Osteoblast (primary cell): ENCODE data around the gene OR2A2. TPM values are rescaled to one million over a fixed set of nuclear protein-coding genes. Genes with fewer than 3 reads are reported as not detected.

Experiments used
- DNase-seq: peaks from one replicate; pipeline ENCODE4 v3.0.0; 2011; ENCODE audit warnings: low spot score, mixed read lengths; ENCODE audit not compliant: insufficient read length; ENCODE audit errors: missing footprints
- H2AFZ ChIP-seq: 2 replicates; pipeline ENCODE4 v1.6.0; 2011; ENCODE audit warnings: mild to moderate bottlenecking, low read length
- H3K27ac ChIP-seq: 2 replicates; pipeline ENCODE4 v1.5.1; 2011; ENCODE audit warnings: mild to moderate bottlenecking, low read depth, low read length, moderate library complexity
- H3K27me3 ChIP-seq: 2 replicates; pipeline ENCODE4 v1.6.0; 2012; ENCODE audit warnings: mild to moderate bottlenecking, control low read depth, inconsistent platforms, low read length, moderate library complexity; ENCODE audit not compliant: insufficient read depth
- H3K36me3 ChIP-seq: 2 replicates; pipeline ENCODE4 v1.5.1; 2011; ENCODE audit warnings: mild to moderate bottlenecking, low read length, control low read depth, moderate library complexity; ENCODE audit not compliant: insufficient read depth
- H3K4me1 ChIP-seq: 2 replicates; pipeline ENCODE4 v1.5.1; 2011; ENCODE audit warnings: mild to moderate bottlenecking, low read length, control low read depth, moderate library complexity; ENCODE audit not compliant: insufficient read depth
- H3K4me2 ChIP-seq: 2 replicates; pipeline ENCODE4 v1.6.0; 2011; ENCODE audit warnings: mild to moderate bottlenecking, low read length; ENCODE audit not compliant: insufficient read depth
- H3K4me3 ChIP-seq: fragments of 200-600 bp; sonication (generic); 3 replicates; pipeline ENCODE4 v1.5.1; 2012; ENCODE audit warnings: mild to moderate bottlenecking, low read length, inconsistent platforms; ENCODE audit not compliant: insufficient read depth
- H3K79me2 ChIP-seq: 2 replicates; pipeline ENCODE4 v1.6.0; 2012; ENCODE audit warnings: mild to moderate bottlenecking, low read length, control low read depth, inconsistent platforms; ENCODE audit not compliant: insufficient read depth
- H3K9me3 ChIP-seq: 2 replicates; pipeline ENCODE4 v1.5.1; 2011; ENCODE audit warnings: low read depth, low read length, control low read depth
- H4K20me1 ChIP-seq: 2 replicates; pipeline ENCODE4 v1.6.0; 2012; ENCODE audit warnings: mild to moderate bottlenecking, low read length, control low read depth; ENCODE audit not compliant: insufficient read depth
- small RNA-seq: library from RNA; depleted of rRNA; stranded (forward); fragments of <200 nt; gene quantifications from one replicate; pipeline ENCODE3, GENCODE V24; 2012
- total RNA-seq: library from RNA; depleted of rRNA; stranded (reverse); fragments of >200 nt; gene quantifications from 2 replicates; pipeline ENCODE4 v1.2.3, GENCODE V29; 2012
- TF ChIP-seq, protein P1 (sequence below): IDR thresholded peaks from 2 replicates; pipeline ENCODE4 v1.5.1; 2011; ENCODE audit warnings: mild to moderate bottlenecking, low read depth, low read length, moderate library complexity; ENCODE audit errors: extremely low read depth

Gene OR2A2
- total RNA-seq, 1 donor = not detected

- TF ChIP-seq, protein P1, sequence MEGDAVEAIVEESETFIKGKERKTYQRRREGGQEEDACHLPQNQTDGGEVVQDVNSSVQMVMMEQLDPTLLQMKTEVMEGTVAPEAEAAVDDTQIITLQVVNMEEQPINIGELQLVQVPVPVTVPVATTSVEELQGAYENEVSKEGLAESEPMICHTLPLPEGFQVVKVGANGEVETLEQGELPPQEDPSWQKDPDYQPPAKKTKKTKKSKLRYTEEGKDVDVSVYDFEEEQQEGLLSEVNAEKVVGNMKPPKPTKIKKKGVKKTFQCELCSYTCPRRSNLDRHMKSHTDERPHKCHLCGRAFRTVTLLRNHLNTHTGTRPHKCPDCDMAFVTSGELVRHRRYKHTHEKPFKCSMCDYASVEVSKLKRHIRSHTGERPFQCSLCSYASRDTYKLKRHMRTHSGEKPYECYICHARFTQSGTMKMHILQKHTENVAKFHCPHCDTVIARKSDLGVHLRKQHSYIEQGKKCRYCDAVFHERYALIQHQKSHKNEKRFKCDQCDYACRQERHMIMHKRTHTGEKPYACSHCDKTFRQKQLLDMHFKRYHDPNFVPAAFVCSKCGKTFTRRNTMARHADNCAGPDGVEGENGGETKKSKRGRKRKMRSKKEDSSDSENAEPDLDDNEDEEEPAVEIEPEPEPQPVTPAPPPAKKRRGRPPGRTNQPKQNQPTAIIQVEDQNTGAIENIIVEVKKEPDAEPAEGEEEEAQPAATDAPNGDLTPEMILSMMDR = no peak
- Histone ChIP-seq H3K9me3 (no peaks in the 10 kb centered on the region), H3K27me3 (no peaks in the 10 kb centered on the region), H3K36me3 (no peaks in the 10 kb centered on the region), H3K27ac (no peak overlapping the region), H2AFZ (no peak overlapping the region), H3K4me3 (no peak overlapping the region), H3K79me2 (no peaks in the 10 kb centered on the region), H4K20me1 (no peaks in the 10 kb centered on the region), H3K4me2 (no peak overlapping the region), H3K4me1 (no peaks in the 10 kb centered on the region)
- DNase-seq = no peak
Observed at GRCh38 chr7:144142187-144142586, 32.8 kb downstream of the OR2A2 start.

DNA sequence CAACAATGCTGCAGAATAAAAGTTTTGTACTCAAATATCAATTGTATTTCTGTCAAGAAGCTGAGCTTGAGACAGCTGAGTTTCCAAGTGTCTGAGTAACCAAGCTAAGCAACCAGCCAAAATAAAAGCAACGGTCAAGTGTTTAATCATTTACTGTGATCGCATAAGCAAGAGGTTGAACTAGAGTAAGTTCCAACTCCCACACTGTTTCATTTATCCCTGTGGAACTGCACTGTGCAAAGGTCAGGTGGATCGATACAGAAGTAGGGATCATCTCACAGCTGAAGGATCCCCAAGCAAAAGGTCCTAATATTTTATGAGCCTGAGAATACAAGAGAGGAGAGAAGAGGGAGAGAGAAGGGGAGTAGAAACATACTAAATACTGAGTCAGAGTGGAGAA is 35.0 kb downstream of the OR2A2 start:
- DNase-seq = no peak
- TF ChIP-seq, protein P1 = no peak
- Histone ChIP-seq H3K9me3 (peaks cover 2% of the 10 kb centered on the region), H4K20me1 (no peaks in the 10 kb centered on the region), H3K4me1 (no peaks in the 10 kb centered on the region), H3K79me2 (no peaks in the 10 kb centered on the region), H3K4me2 (no peak overlapping the region), H3K27me3 (no peaks in the 10 kb centered on the region), H2AFZ (no peak overlapping the region), H3K36me3 (no peaks in the 10 kb centered on the region), H3K27ac (no peak overlapping the region), H3K4me3 (no peak overlapping the region)

DNA sequence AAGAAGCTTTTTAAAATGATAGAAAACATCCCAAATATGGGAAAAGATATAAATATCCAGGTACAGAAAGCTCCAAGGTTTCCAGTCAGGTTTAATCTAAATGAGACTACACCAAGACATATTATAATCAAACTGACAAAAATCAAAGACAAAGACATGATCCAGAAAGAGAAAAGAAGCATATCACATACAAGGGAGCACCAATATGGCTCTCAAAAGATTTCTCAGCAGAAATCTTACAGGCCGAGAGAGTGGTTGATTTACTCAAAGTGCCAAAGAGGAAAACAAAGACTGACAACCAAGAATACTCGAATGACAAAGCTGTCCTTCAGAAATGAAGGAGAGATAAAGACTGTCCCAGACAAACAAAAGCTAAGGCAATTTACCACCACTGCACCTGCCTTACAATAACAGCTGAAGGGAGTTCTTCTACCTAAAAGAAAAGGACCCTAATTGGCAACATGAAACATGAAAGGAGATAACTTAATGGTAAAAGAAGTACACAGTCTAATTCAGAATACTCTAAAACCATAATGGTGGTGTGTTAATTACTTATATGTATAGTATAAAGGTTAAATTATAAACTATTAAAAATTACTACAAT is 38.9 kb downstream of the OR2A2 start:
- TF ChIP-seq, protein P1 = no peak

GRCh38 chr7:144158861-144159260 is 49.5 kb downstream of the OR2A2 start:
- Histone ChIP-seq H3K4me3 (no peak overlapping the region), H3K27ac (no peak overlapping the region), H3K9me3 (no peaks in the 10 kb centered on the region), H3K4me2 (no peak overlapping the region), H3K79me2 (no peaks in the 10 kb centered on the region), H3K36me3 (no peaks in the 10 kb centered on the region), H3K4me1 (no peaks in the 10 kb centered on the region), H4K20me1 (no peaks in the 10 kb centered on the region), H3K27me3 (no peaks in the 10 kb centered on the region), H2AFZ (no peak overlapping the region)
- TF ChIP-seq, protein P1 = no peak
- no peak for DNase-seq

More for the DNA sequence above, 38.9 kb downstream of the OR2A2 start:
- H3K36me3 ChIP-seq = no peaks in the 10 kb centered on the region
- no peak overlapping the region for H2AFZ ChIP-seq
- no peak overlapping the region for H3K4me3 ChIP-seq
- no peak for DNase-seq
- no peak overlapping the region for H3K4me2 ChIP-seq
- no peaks in the 10 kb centered on the region for H3K79me2 ChIP-seq
- no peaks in the 10 kb centered on the region for H4K20me1 ChIP-seq
- H3K27me3 ChIP-seq = no peaks in the 10 kb centered on the region
- peaks cover 2% of the 10 kb centered on the region for H3K9me3 ChIP-seq
- H3K4me1 ChIP-seq = no peaks in the 10 kb centered on the region
- H3K27ac ChIP-seq = no peak overlapping the region

Small RNA genes lying within 50 kb of the gene (small RNA-seq; reads per million reads assigned to genes)
- not detected for gene OR2A41P

Other genes starting within 250 kb of the OR2A2 start
- gene TCAF1, start 207.4 kb upstream of the OR2A2 start, total RNA-seq = 57.2 and 77.1 TPM in 2 replicates
- gene OR2F2, start 174.3 kb upstream of the OR2A2 start, total RNA-seq = not detected in 2 replicates
- gene OR2F1, start 154.7 kb upstream of the OR2A2 start, total RNA-seq = 0.72 TPM in 1 of 2 replicates, not detected in the other
- gene OR6B1, start 109.3 kb upstream of the OR2A2 start, total RNA-seq = not detected in 2 replicates
- not detected in 2 replicates for gene OR2A5, start 60.6 kb upstream of the OR2A2 start, total RNA-seq
- not detected in 2 replicates for gene OR2A25, start 39.8 kb upstream of the OR2A2 start, total RNA-seq
- not detected in 2 replicates for gene OR2A12, start 23.3 kb upstream of the OR2A2 start, total RNA-seq
- not detected in 2 replicates for gene OR2A14, start 13.6 kb downstream of the OR2A2 start, total RNA-seq
- gene CTAGE4, start 73.9 kb downstream of the OR2A2 start, total RNA-seq = 0.36 and 2.4 TPM in 2 replicates
- gene ARHGEF35, start 86.2 kb downstream of the OR2A2 start, total RNA-seq = 2.4 and 3.6 TPM in 2 replicates
- gene OR2A42, start 130.0 kb downstream of the OR2A2 start, total RNA-seq = under 0.01 TPM in 1 of 2 replicates, not detected in the other
- 1.1 and 2.7 TPM in 2 replicates for gene OR2A7, start 155.2 kb downstream of the OR2A2 start, total RNA-seq
- 1.4 and 2.4 TPM in 2 replicates for gene CTAGE8, start 159.7 kb downstream of the OR2A2 start, total RNA-seq
- 0.29 and 0.36 TPM in 2 replicates for gene OR2A1, start 202.8 kb downstream of the OR2A2 start, total RNA-seq
- 4.7 and 8.5 TPM in 2 replicates for gene ARHGEF5, start 245.8 kb downstream of the OR2A2 start, total RNA-seq